Lower lobe of right lung (tissue), 2 donors: ENCODE measurements around the gene ASPSCR1. TPM values are rescaled to one million over a fixed set of nuclear protein-coding genes. Genes with fewer than 3 reads are reported as not detected.

Experiments used
- ATAC-seq, 2 donors: fragments of 200-7000 bp; cut with Tn5 transposase; one replicate each; pipeline ENCODE4 v1.9.1; 2020 to 2022; ENCODE audit warnings: mild to moderate bottlenecking in 2 of 2, moderate library complexity in 2 of 2
- DNase-seq: peaks from one replicate; pipeline ENCODE4 v3.0.0-alpha.2; 2020
- H3K27ac ChIP-seq: fragments of 200-600 bp; one replicate; pipeline ENCODE4 v1.8.0; 2022
- H3K27me3 ChIP-seq: fragments of 200-600 bp; one replicate; pipeline ENCODE4 v1.8.0; 2022; ENCODE audit warnings: low read depth
- H3K36me3 ChIP-seq: fragments of 200-600 bp; one replicate; pipeline ENCODE4 v1.8.0; 2022; ENCODE audit warnings: mild to moderate bottlenecking
- H3K4me1 ChIP-seq: fragments of 200-600 bp; one replicate; pipeline ENCODE4 v1.8.0; 2022
- H3K4me3 ChIP-seq: fragments of 200-600 bp; one replicate; pipeline ENCODE4 v1.8.0; 2022; ENCODE audit warnings: mild to moderate bottlenecking
- H3K9me3 ChIP-seq: fragments of 200-600 bp; one replicate; pipeline ENCODE4 v1.8.0; 2022
- CTCF ChIP-seq: fragments of 200-600 bp; IDR thresholded peaks from one replicate; pipeline ENCODE4 v1.8.0; 2022; ENCODE audit warnings: antibody characterized with exemption, mild to moderate bottlenecking
- intact Hi-C: fragments of 100-400 bp; cut with DNase I; formaldehyde crosslinking; loops from one replicate; pipeline ENCODE4 v1.11.0; 2022
- total RNA-seq: library from RNA; stranded (reverse); fragmentation: NEBNext Ultra II Directional; extraction: Animal tissue kit (Norgen Biotek cat#: 25700); gene quantifications from one replicate; pipeline ENCODE4 v1.2.1, GENCODE V29; 2021
- donor health status: DM: no; HTN: yes; CAD: no; lungs with severe emphysema.

Gene ASPSCR1
- total RNA-seq, 1 donor from 2014 or later: 45.3 TPM

GRCh38 chr17:82042649-82043048 is 65.2 kb downstream of the ASPSCR1 start:
- no peak for DNase-seq
- no peaks in the 10 kb centered on the region for H3K9me3 ChIP-seq
- H3K4me1 ChIP-seq: peaks cover 11% of the 10 kb centered on the region
- ATAC-seq: no peak
- intact Hi-C loops: no loop called here
- H3K4me3 ChIP-seq: no peak overlapping the region
- no peak for TF ChIP-seq CTCF
- no peaks in the 10 kb centered on the region for H3K27me3 ChIP-seq
- no peak overlapping the region for H3K27ac ChIP-seq
- H3K36me3 ChIP-seq: peaks cover 9% of the 10 kb centered on the region

GRCh38 chr17:82043507-82043906 is 66.1 kb downstream of the ASPSCR1 start:
- intact Hi-C loops: no loop called here
- no peak for TF ChIP-seq CTCF
- ATAC-seq (no peak), DNase-seq (no peak)
- H3K27me3 ChIP-seq: no peaks in the 10 kb centered on the region
- peaks cover 14% of the 10 kb centered on the region for H3K36me3 ChIP-seq
- no peak overlapping the region for H3K4me3 ChIP-seq
- H3K27ac ChIP-seq: no peak overlapping the region
- peaks cover 2% of the 10 kb centered on the region for H3K4me1 ChIP-seq
- H3K9me3 ChIP-seq: no peaks in the 10 kb centered on the region

GRCh38 chr17:82045936-82046484 is 68.6 kb downstream of the ASPSCR1 start:
- ATAC-seq (no peak), DNase-seq (no peak)
- Histone ChIP-seq H3K27me3 (no peaks in the 10 kb centered on the region), H3K27ac (no peak overlapping the region), H3K4me1 (peaks cover 18% of the 10 kb centered on the region), H3K9me3 (no peaks in the 10 kb centered on the region), H3K4me3 (no peak overlapping the region), H3K36me3 (peaks cover 29% of the 10 kb centered on the region)
- no peak for TF ChIP-seq CTCF
- intact Hi-C loops: no loop called here

- ATAC-seq (no peak), DNase-seq (no peak)
- intact Hi-C loops: no loop called here
- Histone ChIP-seq H3K27me3 (no peaks in the 10 kb centered on the region), H3K9me3 (no peaks in the 10 kb centered on the region), H3K27ac (no peak overlapping the region), H3K4me3 (no peak overlapping the region), H3K4me1 (peaks cover 20% of the 10 kb centered on the region), H3K36me3 (peaks cover 29% of the 10 kb centered on the region)
- no peak for TF ChIP-seq CTCF
Observed at GRCh38 chr17:82046903-82047302, 69.5 kb downstream of the ASPSCR1 start.

GRCh38 chr17:82047379-82047778 is 70.0 kb downstream of the ASPSCR1 start:
- no peak for TF ChIP-seq CTCF
- no peaks in the 10 kb centered on the region for H3K9me3 ChIP-seq
- ATAC-seq (no peak), DNase-seq (no peak)
- H3K4me3 ChIP-seq: no peak overlapping the region
- H3K4me1 ChIP-seq: peaks cover 22% of the 10 kb centered on the region
- no peaks in the 10 kb centered on the region for H3K27me3 ChIP-seq
- peaks cover 29% of the 10 kb centered on the region for H3K36me3 ChIP-seq
- H3K27ac ChIP-seq: no peak overlapping the region
- intact Hi-C loops: no loop called here
